A673 (cell line): Measurements from ENCODE around the gene TPRKB. TPM values are rescaled to one million over a fixed set of nuclear protein-coding genes. Genes with fewer than 3 reads are reported as not detected.
"Not testable (repeated sequence)": the region's sequence is repeated elsewhere in the genome, so short reads cannot be mapped to it uniquely, and the experiment has no call there.

Experiments used
- BruUV-seq: library from RNA; stranded (reverse); fragments of 400-500 nt; replicated peaks from 2 replicates; lab custom pipeline; 2021; lab: Mats Ljungman, UMichigan
- CTCF ChIA-PET: fragments of 300-600 bp; sonication (Branson Sonifier 250); formaldehyde crosslinking; loops from one replicate; lab custom pipeline; 2022; ENCODE audit warnings: antibody characterized with exemption; lab: Charles Lee
- POLR2A ChIA-PET: fragments of 300-600 bp; sonication (Branson Sonifier 250); formaldehyde crosslinking; loops from one replicate; lab custom pipeline; 2022; ENCODE audit warnings: antibody characterized with exemption; ENCODE audit not compliant: low non-redundant PET; lab: Charles Lee
- DNase-seq: peaks from one replicate; pipeline ENCODE4 v3.0.0-alpha.2; 2015; ENCODE audit warnings: low spot score
- H3K27ac ChIP-seq: fragments of 200-600 bp; sonication (generic); 2 replicates; pipeline ENCODE4 v1.5.1; 2016; ENCODE audit warnings: mixed run types, low read depth, mild to moderate bottlenecking, mixed read lengths, antibody characterized with exemption, low read length; ENCODE audit not compliant: poor library complexity, severe bottlenecking
- H3K27me3 ChIP-seq: fragments of 200-600 bp; sonication (generic); replicated peaks from 2 replicates; pipeline ENCODE4 v1.6.1; 2017; ENCODE audit warnings: mixed run types, low read depth, mild to moderate bottlenecking, mixed read lengths, antibody characterized with exemption, low read length; ENCODE audit not compliant: insufficient read depth, poor library complexity
- H3K36me3 ChIP-seq: fragments of 200-600 bp; sonication (generic); 2 replicates; pipeline ENCODE4 v1.6.1; 2016; ENCODE audit warnings: mixed run types, mild to moderate bottlenecking, mixed read lengths, antibody characterized with exemption, low read length; ENCODE audit not compliant: insufficient read depth, poor library complexity, severe bottlenecking
- H3K4me1 ChIP-seq: fragments of 200-600 bp; sonication (generic); 2 replicates; pipeline ENCODE4 v1.6.1; 2017; ENCODE audit warnings: mixed run types, mild to moderate bottlenecking, mixed read lengths, antibody characterized with exemption, low read length; ENCODE audit not compliant: insufficient read depth, poor library complexity, severe bottlenecking
- H3K4me3 ChIP-seq: fragments of 200-600 bp; sonication (generic); 2 replicates; pipeline ENCODE4 v1.5.1; 2016; ENCODE audit warnings: low read depth, mixed run types, mild to moderate bottlenecking, mixed read lengths, low read length; ENCODE audit not compliant: poor library complexity, severe bottlenecking
- H3K9me3 ChIP-seq: fragments of 200-600 bp; sonication (generic); 2 replicates; pipeline ENCODE4 v1.6.1; 2016; ENCODE audit warnings: mixed run types, low read depth, mild to moderate bottlenecking, mixed read lengths, antibody characterized with exemption, low read length; ENCODE audit not compliant: poor library complexity, severe bottlenecking
- CTCF ChIP-seq: fragments of 300-800, 200-600 bp; sonication (generic); conservative IDR thresholded peaks from 2 replicates; pipeline ENCODE4 v1.5.1; 2017; ENCODE audit warnings: low read depth, mild to moderate bottlenecking, antibody characterized with exemption, low read length, moderate library complexity, mixed read lengths
- EZH2 ChIP-seq: fragments of 200-600 bp; sonication (generic); IDR thresholded peaks from 2 replicates; pipeline ENCODE4 v1.6.1; 2017; ENCODE audit warnings: borderline replicate concordance, low read depth, mild to moderate bottlenecking, mixed read lengths, antibody characterized with exemption, low read length; ENCODE audit not compliant: poor library complexity, severe bottlenecking
- intact Hi-C: fragments of 100-400 bp; cut with micrococcal nuclease; formaldehyde crosslinking; loops from one replicate; pipeline ENCODE4 v1.10.0; 2022; ENCODE audit not compliant: unreplicated experiment
- total RNA-seq: library from RNA; stranded (reverse); gene quantifications from 2 replicates; pipeline ENCODE4 v1.2.3, GENCODE V29; 2021

TPRKB gene
- total RNA-seq, 1 experiment from 2014 or later = 57.3 TPM

GRCh38 chr2:73690372-73691088 is 46.6 kb downstream of the TPRKB start:
- CTCF ChIA-PET = interaction anchor here (0.6 kb wide), 1 partner anchor 19 kb away, joined by 3 read pairs; no protein-coding TSS in a partner anchor
- POLR2A ChIA-PET, intact Hi-C loops: not testable (repeated sequence)

GRCh38 chr2:73688494-73688893 is 48.7 kb downstream of the TPRKB start:
- H3K27me3 ChIP-seq, H3K36me3 ChIP-seq, BruUV-seq, CTCF ChIA-PET, H3K27ac ChIP-seq, intact Hi-C loops, DNase-seq, H3K9me3 ChIP-seq, POLR2A ChIA-PET, H3K4me1 ChIP-seq, H3K4me3 ChIP-seq: not testable (repeated sequence)

More at GRCh38 chr2:73690372-73691088, 46.6 kb downstream of the TPRKB start:
- peak; percentile 69 for TF ChIP-seq CTCF
- not testable (repeated sequence) for H3K27ac ChIP-seq, H3K4me3 ChIP-seq, BruUV-seq, H3K27me3 ChIP-seq, H3K9me3 ChIP-seq, H3K4me1 ChIP-seq, H3K36me3 ChIP-seq
- peak; percentile 44 for DNase-seq

- POLR2A ChIA-PET = no interaction called here
- TF ChIP-seq EZH2 = no peak
- TF ChIP-seq CTCF = no peak
- no TSS peak for BruUV-seq
Observed at GRCh38 chr2:73685764-73686438, 51.2 kb downstream of the TPRKB start.

More at GRCh38 chr2:73685764-73686438, 51.2 kb downstream of the TPRKB start:
- intact Hi-C loops = no loop called here
- H3K27ac ChIP-seq = no peak overlapping the region
- H3K4me1 ChIP-seq = no peaks in the 10 kb centered on the region
- no peaks in the 10 kb centered on the region for H3K36me3 ChIP-seq
- no peak overlapping the region for H3K4me3 ChIP-seq
- H3K27me3 ChIP-seq = no peaks in the 10 kb centered on the region
- no peak for DNase-seq
- CTCF ChIA-PET = no interaction called here
- H3K9me3 ChIP-seq = no peaks in the 10 kb centered on the region
